Measurements from ENCODE around the gene UBE2J2. TPM values are rescaled to one million over a fixed set of nuclear protein-coding genes. Genes with fewer than 3 reads are reported as not detected.

Gene UBE2J2
- total and polyA plus RNA-seq, 2 of the 13 experiments (the other 11 are each of a cell fraction or from before 2014, with no cell fraction given), result 25.4 to 29.4 TPM

- TF ChIP-seq, protein P1, sequence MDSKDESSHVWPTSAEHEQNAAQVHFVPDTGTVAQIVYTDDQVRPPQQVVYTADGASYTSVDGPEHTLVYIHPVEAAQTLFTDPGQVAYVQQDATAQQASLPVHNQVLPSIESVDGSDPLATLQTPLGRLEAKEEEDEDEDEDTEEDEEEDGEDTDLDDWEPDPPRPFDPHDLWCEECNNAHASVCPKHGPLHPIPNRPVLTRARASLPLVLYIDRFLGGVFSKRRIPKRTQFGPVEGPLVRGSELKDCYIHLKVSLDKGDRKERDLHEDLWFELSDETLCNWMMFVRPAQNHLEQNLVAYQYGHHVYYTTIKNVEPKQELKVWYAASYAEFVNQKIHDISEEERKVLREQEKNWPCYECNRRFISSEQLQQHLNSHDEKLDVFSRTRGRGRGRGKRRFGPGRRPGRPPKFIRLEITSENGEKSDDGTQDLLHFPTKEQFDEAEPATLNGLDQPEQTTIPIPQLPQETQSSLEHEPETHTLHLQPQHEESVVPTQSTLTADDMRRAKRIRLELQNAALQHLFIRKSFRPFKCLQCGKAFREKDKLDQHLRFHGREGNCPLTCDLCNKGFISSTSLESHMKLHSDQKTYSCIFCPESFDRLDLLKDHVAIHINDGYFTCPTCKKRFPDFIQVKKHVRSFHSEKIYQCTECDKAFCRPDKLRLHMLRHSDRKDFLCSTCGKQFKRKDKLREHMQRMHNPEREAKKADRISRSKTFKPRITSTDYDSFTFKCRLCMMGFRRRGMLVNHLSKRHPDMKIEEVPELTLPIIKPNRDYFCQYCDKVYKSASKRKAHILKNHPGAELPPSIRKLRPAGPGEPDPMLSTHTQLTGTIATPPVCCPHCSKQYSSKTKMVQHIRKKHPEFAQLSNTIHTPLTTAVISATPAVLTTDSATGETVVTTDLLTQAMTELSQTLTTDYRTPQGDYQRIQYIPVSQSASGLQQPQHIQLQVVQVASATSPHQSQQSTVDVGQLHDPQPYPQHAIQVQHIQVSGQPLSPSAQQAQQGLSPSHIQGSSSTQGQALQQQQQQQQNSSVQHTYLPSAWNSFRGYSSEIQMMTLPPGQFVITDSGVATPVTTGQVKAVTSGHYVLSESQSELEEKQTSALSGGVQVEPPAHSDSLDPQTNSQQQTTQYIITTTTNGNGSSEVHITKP (CRISPR knock-in tag; IDR thresholded peaks at IDR 0.05; ENCODE audit: low read depth), result no peak
- TF ChIP-seq, protein P2, sequence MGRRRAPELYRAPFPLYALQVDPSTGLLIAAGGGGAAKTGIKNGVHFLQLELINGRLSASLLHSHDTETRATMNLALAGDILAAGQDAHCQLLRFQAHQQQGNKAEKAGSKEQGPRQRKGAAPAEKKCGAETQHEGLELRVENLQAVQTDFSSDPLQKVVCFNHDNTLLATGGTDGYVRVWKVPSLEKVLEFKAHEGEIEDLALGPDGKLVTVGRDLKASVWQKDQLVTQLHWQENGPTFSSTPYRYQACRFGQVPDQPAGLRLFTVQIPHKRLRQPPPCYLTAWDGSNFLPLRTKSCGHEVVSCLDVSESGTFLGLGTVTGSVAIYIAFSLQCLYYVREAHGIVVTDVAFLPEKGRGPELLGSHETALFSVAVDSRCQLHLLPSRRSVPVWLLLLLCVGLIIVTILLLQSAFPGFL (CRISPR knock-in tag; IDR thresholded peaks at IDR 0.05), result no peak
- TF ChIP-seq POLR2AphosphoS2 (IDR thresholded peaks at IDR 0.05; ENCODE audit: low read depth, low read length), result no peak
- no peak; the same call in 1 of the 2 replicates for TF ChIP-seq ELF3 (CRISPR knock-in tag; IDR thresholded peaks at IDR 0.05)
- peak; percentile 85 for TF ChIP-seq PHF21A (CRISPR knock-in tag; IDR thresholded peaks at IDR 0.05)
- TF ChIP-seq ZNF260 (CRISPR knock-in tag; IDR thresholded peaks at IDR 0.05; ENCODE audit: borderline replicate concordance, low read depth), result no peak
- TF ChIP-seq RAD21 (CRISPR knock-in tag; IDR thresholded peaks at IDR 0.05), result no peak
- peak; percentile 95 for TF ChIP-seq ZBTB7B (CRISPR knock-in tag; IDR thresholded peaks at IDR 0.05)
- TF ChIP-seq KLF6 (CRISPR knock-in tag; IDR thresholded peaks at IDR 0.05), result peak; percentile 55; the same call in 1 of the 2 replicates
- TF ChIP-seq NCOR1 (IDR thresholded peaks at IDR 0.05; ENCODE audit: borderline replicate concordance, low read length), result no peak
- TF ChIP-seq FIP1L1 (IDR thresholded peaks at IDR 0.05; ENCODE audit: borderline replicate concordance, insufficient read depth, low read depth, low read length), result no peak
- no peak for TF ChIP-seq ZNF235 (CRISPR knock-in tag; IDR thresholded peaks at IDR 0.05; ENCODE audit: borderline replicate concordance)
- TF ChIP-seq, protein P3, sequence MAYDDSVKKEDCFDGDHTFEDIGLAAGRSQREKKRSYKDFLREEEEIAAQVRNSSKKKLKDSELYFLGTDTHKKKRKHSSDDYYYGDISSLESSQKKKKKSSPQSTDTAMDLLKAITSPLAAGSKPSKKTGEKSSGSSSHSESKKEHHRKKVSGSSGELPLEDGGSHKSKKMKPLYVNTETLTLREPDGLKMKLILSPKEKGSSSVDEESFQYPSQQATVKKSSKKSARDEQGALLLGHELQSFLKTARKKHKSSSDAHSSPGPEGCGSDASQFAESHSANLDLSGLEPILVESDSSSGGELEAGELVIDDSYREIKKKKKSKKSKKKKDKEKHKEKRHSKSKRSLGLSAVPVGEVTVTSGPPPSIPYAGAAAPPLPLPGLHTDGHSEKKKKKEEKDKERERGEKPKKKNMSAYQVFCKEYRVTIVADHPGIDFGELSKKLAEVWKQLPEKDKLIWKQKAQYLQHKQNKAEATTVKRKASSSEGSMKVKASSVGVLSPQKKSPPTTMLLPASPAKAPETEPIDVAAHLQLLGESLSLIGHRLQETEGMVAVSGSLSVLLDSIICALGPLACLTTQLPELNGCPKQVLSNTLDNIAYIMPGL (CRISPR knock-in tag; IDR thresholded peaks at IDR 0.05; ENCODE audit: borderline replicate concordance in 1 of 2, low read depth in 1 of 2), result peak in 1 of 2 experiments; percentile 47; a peak in 2 of 4 replicates
- TF ChIP-seq MYNN (CRISPR knock-in tag; IDR thresholded peaks at IDR 0.05; ENCODE audit: low read depth), result no peak
Measured at GRCh38 chr1:1237874-1238701, 35.6 kb downstream of the UBE2J2 start (continued).

Measured in HepG2 (cell line).